CD4-positive, alpha-beta T cell treated with Interleukin-10 for 1 hour (primary cell): Measurements from ENCODE around the gene PIWIL1.

ENCODE experiments used
- DNase-seq: peaks from one replicate; pipeline ENCODE4 v3.0.0-alpha.2; 2020

The PIWIL1 gene

DNA sequence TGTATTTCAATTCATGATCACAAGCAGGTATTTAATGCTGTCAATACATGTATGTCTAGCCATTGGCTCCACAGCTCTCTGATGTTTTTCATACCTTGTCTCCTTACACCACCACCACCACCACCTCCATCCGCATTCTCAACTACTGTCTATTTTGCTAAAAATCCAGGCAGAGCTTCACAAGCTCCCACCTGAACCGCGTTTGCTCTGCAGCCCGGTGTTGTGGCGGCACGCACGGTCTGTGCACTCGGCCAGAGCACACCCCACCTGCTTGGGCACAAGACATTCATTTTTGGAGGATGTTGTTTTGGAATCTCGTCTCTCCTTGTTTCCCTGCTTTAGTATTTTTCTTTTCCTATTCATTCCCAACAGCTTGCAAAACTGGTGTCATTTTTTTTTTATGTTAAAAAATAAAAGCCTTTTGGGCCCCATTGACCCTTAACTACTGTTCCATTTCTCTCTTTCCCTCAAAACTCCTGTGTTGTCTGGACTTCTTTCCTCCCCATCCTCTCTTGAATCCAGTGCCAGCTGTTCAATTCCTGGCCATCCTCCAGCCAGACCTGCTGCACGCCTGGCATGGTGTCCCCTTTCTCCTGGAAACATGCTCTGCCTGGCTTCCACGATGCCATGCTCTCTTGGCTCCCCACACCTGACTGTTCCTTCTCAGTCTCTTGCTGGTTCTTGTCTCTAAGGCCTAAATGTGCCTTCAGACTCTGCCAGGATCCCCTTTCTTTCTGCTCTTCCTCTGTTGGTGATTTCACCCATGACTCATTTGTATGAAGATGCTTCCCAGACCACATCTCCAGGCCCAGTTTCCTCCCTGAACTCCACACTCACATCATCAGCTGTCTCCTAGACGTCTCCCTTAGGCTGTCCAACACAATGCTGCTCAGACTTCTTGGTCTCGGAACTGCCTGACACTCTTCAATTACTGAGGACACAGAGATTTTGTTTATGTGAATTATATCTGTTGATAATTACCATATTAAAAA is 37.9 kb downstream of the PIWIL1 start:
- no peak for DNase-seq

- no peak for DNase-seq
Observed at GRCh38 chr12:130382818-130383217, 45.1 kb downstream of the PIWIL1 start.

DNA sequence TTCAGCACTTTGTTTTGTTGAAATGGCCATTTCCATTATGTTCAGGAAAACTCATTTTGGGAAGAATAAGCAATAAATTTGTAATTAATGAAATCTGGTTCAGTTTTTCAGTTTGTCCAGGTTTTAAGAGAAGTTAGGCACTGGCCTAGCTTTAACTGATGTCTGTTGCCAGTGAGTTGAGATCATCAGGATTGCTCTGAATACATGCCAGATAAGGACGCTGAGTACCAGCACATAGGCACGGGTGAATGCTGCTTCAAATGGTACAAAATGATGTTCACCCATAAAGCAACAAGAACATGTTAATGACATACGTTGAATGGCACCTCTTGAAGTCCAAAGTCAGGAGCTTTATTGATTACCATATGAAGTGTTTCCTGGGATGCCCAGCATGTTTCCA is 46.5 kb downstream of the PIWIL1 start:
- DNase-seq, result no peak

- no peak for DNase-seq
Observed at GRCh38 chr12:130385193-130385592, 47.5 kb downstream of the PIWIL1 start.

- no peak for DNase-seq
Observed at GRCh38 chr12:130391186-130391585, 53.5 kb downstream of the PIWIL1 start.

GRCh38 chr12:130394906-130395305 is 57.2 kb downstream of the PIWIL1 start:
- no peak for DNase-seq

- DNase-seq, result no peak
Observed at GRCh38 chr12:130396667-130397066, 59.0 kb downstream of the PIWIL1 start.

- no peak for DNase-seq
Observed at GRCh38 chr12:130398100-130398848, 60.6 kb downstream of the PIWIL1 start.

DNA sequence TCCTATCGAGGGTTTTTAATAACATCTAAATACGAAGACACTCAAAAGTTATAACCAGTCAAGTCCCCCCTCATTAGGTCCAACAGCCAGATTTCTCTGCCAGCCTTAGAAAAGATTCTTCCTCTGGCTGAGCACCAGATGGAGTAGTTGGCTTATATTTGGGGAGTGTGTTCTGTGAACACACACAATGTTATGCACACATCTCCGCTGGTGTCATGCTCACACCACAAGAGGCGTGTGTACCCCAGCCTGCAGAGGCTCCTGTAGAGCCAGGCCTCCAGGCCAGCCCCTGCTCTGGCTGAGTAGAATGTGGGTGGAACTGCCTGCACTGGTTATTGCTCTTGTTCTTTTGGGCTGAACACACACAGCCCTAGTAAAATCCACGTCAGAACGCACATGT is 64.0 kb downstream of the PIWIL1 start:
- no peak for DNase-seq

- no peak for DNase-seq
Observed at GRCh38 chr12:130405332-130405731, 67.6 kb downstream of the PIWIL1 start.

DNA sequence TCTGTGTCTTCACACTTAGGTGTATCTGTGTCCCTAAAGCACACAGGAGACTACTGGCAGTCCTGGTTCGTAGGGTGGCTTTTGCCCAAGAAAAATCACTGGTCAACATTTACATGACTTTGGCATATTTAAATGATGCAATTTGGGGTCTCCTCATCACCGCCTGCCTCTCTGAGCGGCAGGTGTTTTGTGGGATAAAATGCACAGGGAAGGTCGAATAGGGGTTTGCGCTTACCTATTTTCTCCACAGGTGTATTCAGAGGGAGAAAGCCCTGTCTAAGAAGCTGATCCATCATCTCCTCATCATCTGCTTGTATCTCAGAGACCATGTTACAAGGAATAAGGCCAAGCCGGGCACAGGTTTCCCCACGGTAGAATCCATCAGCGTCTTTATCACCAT is 74.7 kb downstream of the PIWIL1 start:
- DNase-seq, result no peak

DNA sequence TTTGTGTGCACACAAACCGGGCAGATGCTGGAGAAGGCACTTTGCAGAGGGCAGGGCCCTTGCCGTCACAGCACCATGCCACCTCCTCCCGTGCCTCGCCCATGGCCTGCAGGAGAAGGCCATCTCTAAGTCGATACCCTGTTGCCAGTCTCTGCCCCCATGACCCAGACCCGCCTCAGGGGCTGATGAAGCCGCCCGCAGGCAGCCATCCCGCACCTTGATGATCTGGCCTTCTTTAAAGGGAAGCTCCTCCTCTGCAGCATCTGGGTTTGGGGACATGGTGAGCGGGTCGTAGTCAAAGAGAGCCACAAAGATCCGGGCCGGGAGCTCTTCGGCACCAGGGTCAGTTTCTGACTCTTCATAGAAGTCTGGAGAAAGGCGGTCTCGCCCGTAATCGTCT is 76.2 kb downstream of the PIWIL1 start:
- no peak for DNase-seq

DNA sequence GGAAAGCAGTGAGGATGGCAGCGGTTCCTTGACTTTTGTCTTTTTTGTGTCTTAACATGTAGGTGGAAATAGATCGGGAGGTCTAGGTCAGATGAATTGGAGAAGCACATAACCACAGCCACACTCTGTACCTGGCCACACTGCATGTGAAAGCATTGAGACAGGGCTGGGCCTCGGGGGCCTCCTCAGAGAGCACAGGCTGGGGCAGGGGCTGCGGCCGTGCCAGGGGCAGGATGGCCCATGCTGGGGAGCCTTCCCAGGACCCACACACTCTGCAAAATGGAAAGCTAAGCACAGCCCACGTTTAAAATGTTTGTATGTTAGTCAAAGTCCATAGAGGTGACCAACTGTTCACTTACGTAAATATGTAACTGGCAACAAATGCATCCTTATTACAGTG is 76.7 kb downstream of the PIWIL1 start:
- no peak for DNase-seq

DNA sequence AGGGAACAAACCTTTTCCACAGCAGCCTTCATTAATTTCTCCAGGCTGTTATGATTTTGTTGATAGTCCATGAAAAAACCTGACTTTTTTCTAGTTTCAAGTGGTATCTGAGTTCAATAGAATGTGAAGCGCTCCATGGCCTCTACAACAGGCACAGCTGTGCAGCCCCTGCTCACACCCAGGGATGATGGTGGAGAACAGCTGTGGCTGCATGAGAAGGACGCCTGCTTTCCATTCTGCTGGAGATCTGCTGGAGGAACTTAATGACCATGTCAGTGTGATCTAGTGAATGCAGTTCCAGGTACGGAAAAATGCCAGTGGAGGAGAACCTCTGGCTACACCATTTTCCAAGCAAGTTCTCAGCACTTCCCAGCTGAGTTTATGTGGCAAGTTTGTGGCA is 80.6 kb downstream of the PIWIL1 start:
- no peak for DNase-seq

GRCh38 chr12:130419116-130419515 is 81.4 kb downstream of the PIWIL1 start:
- no peak for DNase-seq

DNA sequence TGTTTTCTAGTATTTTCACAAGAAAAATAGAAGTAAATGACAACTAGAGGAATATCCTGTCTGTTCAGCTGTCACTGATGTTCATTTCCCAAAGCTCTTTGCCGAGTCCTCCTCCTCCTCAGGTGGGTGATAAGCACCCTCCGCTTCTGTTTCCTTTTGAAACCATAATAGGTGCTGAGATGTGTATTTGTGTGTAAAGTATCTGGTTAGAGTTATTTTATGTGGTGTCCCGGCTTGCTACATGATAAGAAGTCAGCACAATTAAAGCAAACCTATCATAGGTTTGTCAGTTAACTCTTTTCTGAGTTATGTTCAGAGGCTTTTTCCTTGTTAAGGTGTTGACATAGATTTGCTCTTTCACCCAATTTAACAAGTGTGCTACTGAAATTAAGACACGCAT is 82.4 kb downstream of the PIWIL1 start:
- no peak for DNase-seq

GRCh38 chr12:130421896-130422295 is 84.2 kb downstream of the PIWIL1 start:
- DNase-seq, result no peak
